Fibroblast of lung (primary cell): ENCODE measurements around the gene GPR137C.

Experiments
- EZH2 ChIP-seq: IDR thresholded peaks from 2 replicates; pipeline ENCODE4 v1.5.1; 2012; ENCODE audit warnings: low read length, control low read depth, mild to moderate bottlenecking; ENCODE audit errors: missing control alignments
- TF ChIP-seq, protein P1 (sequence below), 2 donors: IDR thresholded peaks in 1 of 2; conservative IDR thresholded peaks in 1 of 2; 1 replicate in 1 of 2; 2 replicates in 1 of 2; pipeline ENCODE4 v1.5.1; 2011 to 2012; ENCODE audit warnings: low read length in 2 of 2, control low read depth in 1 of 2, inconsistent platforms in 1 of 2, low read depth in 1 of 2, mild to moderate bottlenecking in 1 of 2

DNA sequence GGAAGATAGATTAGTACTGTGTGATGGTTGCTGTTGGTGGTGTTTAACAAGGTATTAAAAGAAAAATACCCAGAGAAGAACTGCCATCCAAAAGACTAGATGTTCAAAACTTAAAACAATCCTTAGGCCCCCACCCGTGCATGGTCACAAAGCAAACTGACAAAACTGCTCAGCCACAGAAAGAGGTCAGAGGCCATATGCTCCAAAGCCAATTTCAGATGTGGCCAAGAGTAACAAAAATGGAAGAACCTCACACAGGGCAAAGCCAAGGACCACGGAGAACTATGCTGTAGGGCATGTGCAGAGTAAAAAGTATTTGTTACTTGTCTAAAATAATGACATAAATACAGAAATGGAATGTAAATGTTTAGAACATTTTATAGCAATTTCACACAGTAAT lies 5.6 kb upstream of the GPR137C start:
- TF ChIP-seq, protein P1, sequence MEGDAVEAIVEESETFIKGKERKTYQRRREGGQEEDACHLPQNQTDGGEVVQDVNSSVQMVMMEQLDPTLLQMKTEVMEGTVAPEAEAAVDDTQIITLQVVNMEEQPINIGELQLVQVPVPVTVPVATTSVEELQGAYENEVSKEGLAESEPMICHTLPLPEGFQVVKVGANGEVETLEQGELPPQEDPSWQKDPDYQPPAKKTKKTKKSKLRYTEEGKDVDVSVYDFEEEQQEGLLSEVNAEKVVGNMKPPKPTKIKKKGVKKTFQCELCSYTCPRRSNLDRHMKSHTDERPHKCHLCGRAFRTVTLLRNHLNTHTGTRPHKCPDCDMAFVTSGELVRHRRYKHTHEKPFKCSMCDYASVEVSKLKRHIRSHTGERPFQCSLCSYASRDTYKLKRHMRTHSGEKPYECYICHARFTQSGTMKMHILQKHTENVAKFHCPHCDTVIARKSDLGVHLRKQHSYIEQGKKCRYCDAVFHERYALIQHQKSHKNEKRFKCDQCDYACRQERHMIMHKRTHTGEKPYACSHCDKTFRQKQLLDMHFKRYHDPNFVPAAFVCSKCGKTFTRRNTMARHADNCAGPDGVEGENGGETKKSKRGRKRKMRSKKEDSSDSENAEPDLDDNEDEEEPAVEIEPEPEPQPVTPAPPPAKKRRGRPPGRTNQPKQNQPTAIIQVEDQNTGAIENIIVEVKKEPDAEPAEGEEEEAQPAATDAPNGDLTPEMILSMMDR (conservative IDR thresholded peaks at IDR 0.05 in 1 of 2, IDR thresholded peaks at IDR 0.05 in 1 of 2; ENCODE audit: low read depth in 1 of 2, low read length in 2 of 2) = no peak
- TF ChIP-seq EZH2 = no peak
